Measurements from ENCODE around the gene MYO1D. TPM values are rescaled to one million over a fixed set of nuclear protein-coding genes. Genes with fewer than 3 reads are reported as not detected.
A peak's percentile ranks its signal among the peaks of the same experiment; 100 is the strongest.

MYO1D gene
- total RNA-seq, 3 donors from 2014 or later = 166 to 495 (median 256) TPM

DNA sequence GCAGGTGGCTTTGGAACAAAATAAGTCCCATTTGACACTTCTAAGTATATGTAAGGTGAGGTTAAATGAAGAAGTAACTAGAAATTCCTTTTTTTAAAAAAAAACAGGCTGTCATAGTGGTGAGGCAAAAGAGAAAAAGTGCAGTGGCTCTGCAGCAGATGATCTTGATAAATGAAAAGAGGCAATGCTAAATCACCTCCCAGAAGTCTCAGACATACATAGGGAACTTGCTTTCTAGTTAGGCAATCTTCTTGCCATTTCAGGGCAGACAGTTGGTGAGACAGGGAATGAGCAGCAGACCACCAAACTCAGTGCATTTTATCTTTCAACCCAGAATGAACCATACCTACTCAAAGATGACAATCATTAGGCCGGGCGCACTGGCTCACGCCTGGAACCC lies 90.8 kb downstream of the MYO1D start:
- DNase-seq (no peak), ATAC-seq (no peak)
- intact Hi-C loops (cut with DNase I, micrococcal nuclease) = loop anchor here in 1 of 2 donors (5.0 kb wide), 1 partner anchor 91 kb away; the partner anchor contains the start of gene MYO1D
- no peak for TF ChIP-seq CTCF (IDR thresholded peaks at IDR 0.05)
- H3K4me1 ChIP-seq (ENCODE audit: low read depth) = peaks cover 3% of the 10 kb centered on the region
- no peak overlapping the region for H3K4me3 ChIP-seq
- no peaks in the 10 kb centered on the region for H3K9me3 ChIP-seq
- H3K36me3 ChIP-seq (ENCODE audit: low read depth) = no peaks in the 10 kb centered on the region

- Histone ChIP-seq H3K9me3 (no peaks in the 10 kb centered on the region), H3K4me3 (no peak overlapping the region), H3K4me1 (ENCODE audit: low read depth) (peaks cover 3% of the 10 kb centered on the region), H3K36me3 (ENCODE audit: low read depth) (no peaks in the 10 kb centered on the region)
- ATAC-seq = peak; percentile 62
- no peak for DNase-seq
- no peak for TF ChIP-seq CTCF (IDR thresholded peaks at IDR 0.05)
- intact Hi-C loops (cut with DNase I, micrococcal nuclease) = loop anchor here in 1 of 2 donors (5.0 kb wide), 1 partner anchor 93 kb away; the partner anchor contains the start of gene MYO1D
Measured at GRCh38 chr17:32784113-32784512, 92.8 kb downstream of the MYO1D start.

GRCh38 chr17:32783602-32784001 lies 93.3 kb downstream of the MYO1D start:
- no peak for DNase-seq

DNA sequence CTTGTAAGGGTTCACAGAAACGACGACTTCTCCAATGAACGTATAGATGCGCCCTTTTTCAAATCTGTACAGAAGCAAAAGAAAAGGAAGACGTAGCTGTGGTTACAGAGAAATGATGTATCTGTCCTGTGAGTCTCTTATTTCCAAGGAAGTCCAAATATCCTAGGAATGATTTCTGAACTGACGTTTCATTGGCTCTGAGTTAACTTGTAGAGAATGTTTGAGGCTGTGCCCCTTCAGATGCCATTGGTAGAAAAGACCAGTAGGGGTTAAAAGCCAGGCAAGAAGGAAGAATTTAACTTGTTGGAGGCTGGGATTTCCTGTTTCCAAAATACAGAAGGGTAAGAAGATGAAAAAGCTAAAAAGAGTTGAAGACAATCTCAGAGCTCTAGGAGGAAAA lies 96.2 kb downstream of the MYO1D start:
- Histone ChIP-seq H3K4me1 (ENCODE audit: low read depth) (peaks cover 19% of the 10 kb centered on the region), H3K9me3 (no peaks in the 10 kb centered on the region), H3K4me3 (no peak overlapping the region), H3K36me3 (ENCODE audit: low read depth) (no peaks in the 10 kb centered on the region)
- no peak for TF ChIP-seq CTCF (IDR thresholded peaks at IDR 0.05)
- ATAC-seq (no peak), DNase-seq (no peak)
- intact Hi-C loops (cut with DNase I, micrococcal nuclease) = loop anchor here in 1 of 2 donors (5.0 kb wide), 1 partner anchor 97 kb away; the partner anchor contains the start of gene MYO1D

More at GRCh38 chr17:32783602-32784001, 93.3 kb downstream of the MYO1D start:
- ATAC-seq = peak; percentile 97
- no peak overlapping the region for H3K4me3 ChIP-seq
- H3K4me1 ChIP-seq (ENCODE audit: low read depth) = peaks cover 5% of the 10 kb centered on the region
- intact Hi-C loops (cut with DNase I, micrococcal nuclease) = loop anchor here in 1 of 2 donors (5.0 kb wide), 1 partner anchor 94 kb away; the partner anchor contains the start of gene MYO1D
- no peaks in the 10 kb centered on the region for H3K9me3 ChIP-seq
- TF ChIP-seq CTCF (IDR thresholded peaks at IDR 0.05) = peak; percentile 22
- H3K36me3 ChIP-seq (ENCODE audit: low read depth) = no peaks in the 10 kb centered on the region

- Histone ChIP-seq H3K9me3 (no peaks in the 10 kb centered on the region), H3K4me1 (ENCODE audit: low read depth) (peaks cover 22% of the 10 kb centered on the region), H3K36me3 (ENCODE audit: low read depth) (no peaks in the 10 kb centered on the region), H3K4me3 (no peak overlapping the region)
- ATAC-seq = peak; percentile 90
- intact Hi-C loops (cut with DNase I, micrococcal nuclease) = no loop called here
- no peak for DNase-seq
- no peak for TF ChIP-seq CTCF (IDR thresholded peaks at IDR 0.05)
Measured at GRCh38 chr17:32777922-32778321, 99.0 kb downstream of the MYO1D start.

DNA sequence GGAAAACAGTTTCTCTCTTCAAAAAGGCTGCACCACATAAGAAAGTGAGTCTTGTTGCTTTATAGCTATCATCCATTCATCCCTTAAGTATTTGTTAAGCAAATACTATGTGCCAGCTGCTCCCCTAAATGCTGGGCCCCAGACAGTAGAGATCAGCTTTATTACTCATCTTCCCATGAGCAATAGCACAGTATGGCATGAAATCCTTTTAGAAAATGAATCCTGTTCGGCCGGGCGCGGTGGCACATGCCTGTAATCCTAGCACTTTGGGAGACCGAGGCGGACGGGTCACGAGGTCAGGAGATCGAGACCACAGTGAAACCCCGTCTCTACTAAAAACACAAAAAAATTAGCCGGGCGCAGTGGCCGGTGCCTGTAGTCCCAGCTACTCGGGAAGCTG lies 99.5 kb downstream of the MYO1D start:
- intact Hi-C loops (cut with DNase I, micrococcal nuclease) = no loop called here
- peak; percentile 58 for ATAC-seq
- no peak overlapping the region for H3K4me3 ChIP-seq
- TF ChIP-seq CTCF (IDR thresholded peaks at IDR 0.05) = no peak
- peaks cover 22% of the 10 kb centered on the region for H3K4me1 ChIP-seq (ENCODE audit: low read depth)
- H3K9me3 ChIP-seq = no peaks in the 10 kb centered on the region
- DNase-seq = peak in 1 of 3 donors; percentile 46
- H3K36me3 ChIP-seq (ENCODE audit: low read depth) = no peaks in the 10 kb centered on the region
